Activated CD4-positive, alpha-beta T cell treated with anti-CD3 and anti-CD28 coated beads, Interleukin-2, amount 50 U/mL, for 48 hours (primary cell): ENCODE results near the gene CLEC16A.
"Not testable (repeated sequence)": the region's sequence is repeated elsewhere in the genome, so short reads cannot be mapped to it uniquely, and the experiment has no call there.

ENCODE experiments used
- DNase-seq, 2 experiments: peaks; one replicate each; pipeline ENCODE4 v3.0.0-alpha.2; 2020

The CLEC16A gene

GRCh38 chr16:10926867-10927266 is 17.5 kb upstream of the CLEC16A start:
- no peak for DNase-seq

GRCh38 chr16:10927497-10928112 is 16.8 kb upstream of the CLEC16A start:
- DNase-seq: no peak

DNA sequence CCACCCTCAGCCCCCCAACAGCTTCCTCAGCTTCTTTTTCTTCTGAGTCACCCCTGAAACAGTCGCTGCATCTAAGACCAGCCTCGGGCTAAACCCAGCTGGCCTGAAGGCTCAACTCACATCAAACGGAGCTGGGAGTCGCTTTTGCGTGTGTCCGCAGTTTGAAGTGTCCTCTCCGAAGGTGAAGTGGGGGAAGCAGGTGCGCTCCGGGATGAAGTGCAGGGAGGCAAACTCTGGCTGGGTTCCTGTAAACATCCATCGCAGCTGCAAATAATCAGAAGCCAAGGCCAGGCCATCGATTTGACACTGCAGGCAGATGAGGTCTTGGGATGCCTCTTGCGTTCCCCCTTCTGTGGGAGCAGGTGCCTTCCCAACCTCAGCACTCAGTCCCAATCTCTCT is 15.3 kb upstream of the CLEC16A start:
- DNase-seq: not testable (repeated sequence)

- DNase-seq: no peak
These were observed 14.3 kb upstream of the CLEC16A start for GRCh38 chr16:10929853-10930754.

- DNase-seq: no peak
These were observed 13.6 kb upstream of the CLEC16A start for GRCh38 chr16:10930755-10931093.

- DNase-seq: no peak
These were observed 13.2 kb upstream of the CLEC16A start for GRCh38 chr16:10931134-10931533.

DNA sequence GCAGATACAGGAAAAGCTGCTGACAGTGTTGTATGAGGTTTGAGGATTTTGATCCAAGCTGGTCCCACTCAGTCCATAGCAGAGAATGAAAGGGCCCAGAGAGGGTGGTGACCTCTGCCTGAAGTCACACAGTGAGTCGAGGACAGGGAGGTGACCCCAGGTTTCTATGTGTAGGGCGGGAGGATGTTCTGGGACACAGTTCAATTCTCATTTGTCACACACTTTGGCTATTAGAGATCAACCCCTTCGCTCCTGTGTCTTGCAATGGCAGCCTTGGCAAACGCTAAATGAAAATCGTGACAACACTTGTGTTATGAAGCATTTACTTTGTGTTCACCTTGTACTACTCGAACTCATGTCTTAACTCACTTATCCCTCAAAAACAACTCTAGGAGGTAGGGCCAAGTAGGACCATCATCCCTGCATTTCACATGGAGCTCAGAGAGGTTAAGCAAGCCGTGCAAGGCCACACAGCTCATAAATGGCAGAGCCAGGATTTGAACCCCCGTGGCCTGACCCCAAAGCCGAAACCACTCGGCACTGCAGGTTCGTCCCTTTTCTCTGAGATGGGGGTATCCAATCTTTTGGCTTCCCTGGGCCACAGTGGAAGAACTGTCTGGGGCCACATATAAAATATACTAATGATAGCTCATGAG is 12.3 kb upstream of the CLEC16A start:
- no peak for DNase-seq

- DNase-seq: no peak
These were observed 11.2 kb upstream of the CLEC16A start for GRCh38 chr16:10932959-10933710.

- no peak for DNase-seq
These were observed 10.5 kb upstream of the CLEC16A start for GRCh38 chr16:10933865-10934264.

DNA sequence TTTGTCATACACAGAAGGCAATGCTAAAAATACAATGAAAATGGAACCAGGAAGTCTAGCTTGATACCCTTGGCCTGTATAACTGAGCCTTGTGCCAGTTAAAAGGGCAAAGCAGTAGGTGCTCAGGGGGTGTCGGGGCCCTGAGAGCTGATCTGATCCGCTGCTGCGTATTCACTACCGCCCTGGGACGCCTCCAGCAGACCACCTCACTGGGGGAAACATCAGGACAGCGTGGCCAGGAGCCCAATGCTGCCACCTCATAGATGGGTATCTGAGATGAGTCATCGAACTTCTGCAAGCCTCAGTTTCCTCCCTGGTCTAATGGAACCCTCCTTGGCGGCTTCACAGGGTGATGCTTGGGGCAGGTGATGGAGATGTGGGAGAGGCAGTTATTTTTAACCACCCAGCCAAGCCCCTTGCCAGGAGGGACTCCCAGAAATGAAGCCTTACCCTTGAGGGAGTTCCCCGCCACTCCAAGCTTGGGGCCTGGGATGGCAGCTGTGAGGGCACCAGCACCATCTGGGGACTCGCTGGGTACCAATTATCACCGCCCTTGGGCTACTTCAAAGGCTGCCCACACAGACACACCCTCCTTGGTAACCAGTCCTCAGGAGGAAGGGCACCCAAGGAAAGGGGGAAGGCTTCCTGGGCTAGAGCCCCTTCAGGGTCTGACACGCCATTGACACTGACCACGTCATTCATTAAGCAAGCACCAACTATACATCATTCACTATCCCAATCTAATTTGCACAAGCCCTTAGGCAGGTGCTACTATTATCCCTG is 9.8 kb upstream of the CLEC16A start:
- no peak for DNase-seq

GRCh38 chr16:10935226-10935915 is 9.0 kb upstream of the CLEC16A start:
- no peak for DNase-seq

DNA sequence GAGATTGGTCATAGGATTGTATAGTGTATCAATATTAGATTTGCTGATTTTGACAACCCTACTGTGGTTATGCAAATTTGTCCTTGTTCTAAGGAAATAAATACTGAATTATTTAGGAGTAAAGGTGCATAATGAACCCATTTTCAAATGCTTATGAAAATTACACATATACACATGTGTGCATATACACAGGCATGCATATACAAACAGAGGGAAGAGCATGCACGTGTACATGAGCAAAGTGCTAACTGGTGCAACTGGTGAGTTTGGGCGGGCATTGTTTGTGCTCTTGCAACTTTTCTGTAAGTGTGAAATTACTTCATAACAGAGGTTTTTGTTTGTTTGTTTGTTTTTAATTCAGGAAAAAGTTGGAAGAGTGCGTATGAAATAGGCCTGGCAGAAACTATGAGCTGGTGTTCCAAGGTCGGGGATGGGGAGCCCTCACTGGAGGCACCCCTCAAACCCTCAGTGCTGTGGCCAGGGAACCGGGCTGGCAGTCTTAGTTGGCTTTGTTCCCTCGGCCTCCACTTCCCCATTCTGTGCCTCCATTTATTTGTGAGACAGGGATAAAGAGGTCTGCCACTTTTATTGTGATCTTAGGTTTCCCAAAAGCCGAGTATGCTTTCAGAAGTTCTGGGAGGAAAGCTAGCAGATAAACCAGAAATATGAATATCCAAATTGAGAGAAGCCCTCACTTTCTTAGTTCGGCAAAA is 7.9 kb upstream of the CLEC16A start:
- no peak for DNase-seq

DNA sequence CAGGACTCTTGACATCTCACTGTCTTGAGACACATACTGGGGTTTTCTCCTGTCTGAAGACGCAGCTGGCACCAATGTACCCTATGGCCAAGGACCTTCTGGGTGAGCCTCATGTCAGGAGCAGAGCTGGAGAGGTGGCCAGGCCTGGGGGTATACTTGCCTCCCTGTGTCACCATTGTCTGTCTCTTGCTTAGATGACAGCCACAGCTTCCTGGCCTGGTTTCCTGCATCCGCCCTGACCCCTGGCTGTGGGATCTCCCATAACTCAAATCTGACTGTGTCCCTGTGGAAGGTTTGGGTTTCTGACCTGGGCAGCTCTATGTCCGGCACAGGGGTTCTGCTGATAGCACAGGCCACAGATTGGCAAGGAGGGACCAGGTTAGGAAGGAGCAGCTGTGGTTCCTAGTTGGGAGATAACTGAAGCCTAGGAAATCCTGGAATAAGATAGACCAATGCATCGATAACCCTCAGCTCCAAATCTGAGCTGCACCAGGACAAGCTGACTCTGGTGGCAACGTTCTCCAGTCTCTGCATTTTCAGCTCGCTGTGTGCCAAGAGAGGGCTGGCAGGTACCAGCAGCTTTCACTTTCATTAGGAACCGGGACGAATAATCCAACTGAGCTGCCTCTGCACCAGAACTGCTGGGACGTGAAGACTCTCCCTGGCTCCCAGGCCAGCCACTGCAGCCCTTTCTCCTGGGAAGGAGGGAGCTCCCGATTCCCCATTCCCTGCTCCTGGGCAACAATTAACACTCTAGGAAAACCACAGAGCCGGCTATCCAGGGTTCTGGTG is 7.1 kb upstream of the CLEC16A start:
- DNase-seq: no peak

GRCh38 chr16:10938321-10938720 is 6.0 kb upstream of the CLEC16A start:
- peak; percentile 51 to 65 for DNase-seq

- no peak for DNase-seq
These were observed 5.3 kb upstream of the CLEC16A start for GRCh38 chr16:10938796-10939648.

GRCh38 chr16:10939649-10940234 is 4.6 kb upstream of the CLEC16A start:
- no peak for DNase-seq

GRCh38 chr16:10940501-10941079 is 3.8 kb upstream of the CLEC16A start:
- DNase-seq: no peak
